OCI-LY3 (cell line): ENCODE measurements around the gene HRH1.

ENCODE experiments used
- EZH2phosphoT487 ChIP-seq: fragments of 200-600 bp; shearing (Covaris generic); IDR thresholded peaks from 2 replicates; pipeline ENCODE4 v1.6.1; 2018; ENCODE audit warnings: antibody characterized with exemption, mixed run types, low read depth
- TF ChIP-seq, protein P1 (sequence below): fragments of 200-600, 300-600 bp; sonication (generic); IDR thresholded peaks from 2 replicates; pipeline ENCODE4 v1.5.1; 2014; ENCODE audit warnings: antibody characterized with exemption, low read length, low read depth

DNA sequence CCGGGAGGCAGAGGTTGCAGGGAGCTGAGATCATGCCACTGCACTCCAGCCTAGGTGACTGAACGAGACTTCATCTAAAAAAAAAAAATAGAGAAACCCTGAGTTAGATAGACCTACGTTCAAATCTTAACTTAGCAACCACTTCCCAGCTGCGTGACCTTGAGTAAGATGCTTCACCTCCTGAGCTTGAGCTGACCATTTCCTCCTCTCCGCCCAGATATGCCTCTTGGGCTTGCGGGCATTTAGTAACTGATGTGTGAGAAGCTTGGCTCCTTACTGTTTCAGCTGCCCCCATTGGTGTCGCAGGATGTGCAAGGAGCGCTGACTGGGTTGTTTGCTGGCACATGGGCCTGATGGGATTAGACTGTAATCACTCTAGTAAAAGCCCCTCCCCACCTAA is 91.0 kb downstream of the HRH1 start:
- TF ChIP-seq, protein P1, sequence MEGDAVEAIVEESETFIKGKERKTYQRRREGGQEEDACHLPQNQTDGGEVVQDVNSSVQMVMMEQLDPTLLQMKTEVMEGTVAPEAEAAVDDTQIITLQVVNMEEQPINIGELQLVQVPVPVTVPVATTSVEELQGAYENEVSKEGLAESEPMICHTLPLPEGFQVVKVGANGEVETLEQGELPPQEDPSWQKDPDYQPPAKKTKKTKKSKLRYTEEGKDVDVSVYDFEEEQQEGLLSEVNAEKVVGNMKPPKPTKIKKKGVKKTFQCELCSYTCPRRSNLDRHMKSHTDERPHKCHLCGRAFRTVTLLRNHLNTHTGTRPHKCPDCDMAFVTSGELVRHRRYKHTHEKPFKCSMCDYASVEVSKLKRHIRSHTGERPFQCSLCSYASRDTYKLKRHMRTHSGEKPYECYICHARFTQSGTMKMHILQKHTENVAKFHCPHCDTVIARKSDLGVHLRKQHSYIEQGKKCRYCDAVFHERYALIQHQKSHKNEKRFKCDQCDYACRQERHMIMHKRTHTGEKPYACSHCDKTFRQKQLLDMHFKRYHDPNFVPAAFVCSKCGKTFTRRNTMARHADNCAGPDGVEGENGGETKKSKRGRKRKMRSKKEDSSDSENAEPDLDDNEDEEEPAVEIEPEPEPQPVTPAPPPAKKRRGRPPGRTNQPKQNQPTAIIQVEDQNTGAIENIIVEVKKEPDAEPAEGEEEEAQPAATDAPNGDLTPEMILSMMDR: no peak
- TF ChIP-seq EZH2phosphoT487: no peak
